B cell (primary cell): ENCODE measurements around the gene PEX10. TPM values are rescaled to one million over a fixed set of nuclear protein-coding genes. Genes with fewer than 3 reads are reported as not detected.

Experiments used
- ATAC-seq: fragments of 200-7000 bp; cut with Tn5 transposase; one replicate; pipeline ENCODE4 v1.10.0; 2021; ENCODE audit warnings: low read depth, mild to moderate bottlenecking, moderate number of reproducible peaks, moderate library complexity
- CTCF ChIA-PET: fragments of 350-600 bp; sonication (Branson Sonifier 250); formaldehyde crosslinking; loops from one replicate; lab custom pipeline; 2021; ENCODE audit warnings: antibody characterized with exemption, inconsistent platforms; lab: Charles Lee
- POLR2A ChIA-PET: fragments of 350-600 bp; sonication (Branson Sonifier 250); formaldehyde crosslinking; loops from one replicate; lab custom pipeline; 2021; ENCODE audit warnings: antibody characterized with exemption; lab: Charles Lee
- DNase-seq: peaks from one replicate; pipeline ENCODE4 v3.0.0; 2013
- H2AFZ ChIP-seq: 2 replicates; pipeline ENCODE4 v1.6.1; 2012; ENCODE audit warnings: mild to moderate bottlenecking, low read depth, low read length; ENCODE audit not compliant: insufficient read depth, poor library complexity, severe bottlenecking
- H3K27ac ChIP-seq, 2 donors: 1 replicate in 1 of 2; 2 replicates in 1 of 2; pipeline ENCODE4 v1.5.1; 2012 to 2013; ENCODE audit warnings: low read length in 2 of 2, mild to moderate bottlenecking in 2 of 2, moderate library complexity in 1 of 2
- H3K27me3 ChIP-seq, 4 experiments: fragments of 200-600 bp in 1 of 4; sonication (generic) in 1 of 4; replicated peaks in 1 of 4; 1 replicate in 2 of 4; 2 replicates in 2 of 4; pipeline versions ENCODE4 v1.6.1 to v1.7.0; 2013 to 2016; ENCODE audit warnings: low read length in 3 of 4, mild to moderate bottlenecking in 2 of 4, mixed read lengths in 1 of 4, moderate library complexity in 1 of 4; ENCODE audit not compliant: insufficient read depth in 4 of 4, control insufficient read depth in 3 of 4; ENCODE audit errors: control extremely low read depth in 1 of 4
- H3K36me3 ChIP-seq, 2 experiments: replicated peaks in 1 of 2; 1 replicate in 1 of 2; 2 replicates in 1 of 2; pipeline versions ENCODE4 v1.6.1 to v1.7.1; 2013; ENCODE audit warnings: low read length in 1 of 2; ENCODE audit not compliant: insufficient read depth in 2 of 2, control insufficient read depth in 1 of 2; ENCODE audit errors: control extremely low read depth in 1 of 2, extremely low read depth in 1 of 2
- H3K4me1 ChIP-seq, 2 donors: fragments of 200-600 bp in 1 of 2; sonication (generic) in 1 of 2; 1 replicate in 1 of 2; 2 replicates in 1 of 2; pipeline versions ENCODE4 v1.5.1 to v1.6.1; 2013 to 2017; ENCODE audit warnings: low read length in 2 of 2; ENCODE audit not compliant: control insufficient read depth in 2 of 2, insufficient read depth in 2 of 2
- H3K4me2 ChIP-seq: replicated peaks from 2 replicates; pipeline ENCODE3; 2012; ENCODE audit warnings: mild to moderate bottlenecking, low read depth, low read length; ENCODE audit not compliant: poor library complexity, severe bottlenecking
- H3K4me3 ChIP-seq, 5 experiments: fragments of 200-600 bp in 1 of 5; sonication (generic) in 1 of 5; 1 replicate in 3 of 5; 2 replicates in 2 of 5; pipeline versions ENCODE4 v1.5.1 to v1.7.0; 2011 to 2016; ENCODE audit warnings: low read length in 4 of 5, mild to moderate bottlenecking in 4 of 5, low read depth in 2 of 5, control low read depth in 1 of 5, moderate library complexity in 1 of 5; ENCODE audit not compliant: insufficient read depth in 1 of 5; ENCODE audit errors: control extremely low read depth in 1 of 5, extremely low read depth in 1 of 5
- H3K79me2 ChIP-seq: fragments of 200-600 bp; sonication (generic); one replicate; pipeline ENCODE4 v1.6.0; 2016; ENCODE audit warnings: low read length; ENCODE audit not compliant: control insufficient read depth, insufficient read depth
- H3K9ac ChIP-seq: fragments of 200-600 bp; sonication (generic); 2 replicates; pipeline ENCODE4 v1.6.1; 2017; ENCODE audit warnings: mild to moderate bottlenecking, low read length, moderate library complexity
- H3K9me3 ChIP-seq, 3 donors: one replicate each; pipeline versions ENCODE4 v1.6.1 to v1.7.1; 2013; ENCODE audit warnings: low read length in 2 of 3; ENCODE audit not compliant: control insufficient read depth in 2 of 3, insufficient read depth in 1 of 3; ENCODE audit errors: control extremely low read depth in 1 of 3
- H4K20me1 ChIP-seq: 2 replicates; pipeline ENCODE4 v1.6.0; 2012; ENCODE audit warnings: mild to moderate bottlenecking, low read length; ENCODE audit not compliant: insufficient read depth, control insufficient read depth, poor library complexity, severe bottlenecking
- H3K27ac Mint-ChIP-seq: one replicate; pipeline ENCODE4 v1.8.0; 2021; ENCODE audit warnings: mixed read lengths
- H3K27me3 Mint-ChIP-seq: one replicate; pipeline ENCODE4 v1.8.0; 2021; ENCODE audit warnings: mixed read lengths
- H3K4me1 Mint-ChIP-seq: one replicate; pipeline ENCODE4 v1.8.0; 2021; ENCODE audit warnings: mixed read lengths
- H3K4me3 Mint-ChIP-seq: one replicate; pipeline ENCODE4 v1.8.0; 2021; ENCODE audit warnings: mixed read lengths
- H3K9me3 Mint-ChIP-seq: one replicate; pipeline ENCODE4 v1.8.0; 2022; ENCODE audit warnings: mixed read lengths; ENCODE audit not compliant: insufficient read depth
- EZH2 ChIP-seq: IDR thresholded peaks from 2 replicates; pipeline ENCODE4 v1.6.1; 2012; ENCODE audit warnings: borderline replicate concordance, low read depth, mild to moderate bottlenecking, moderate library complexity, low read length; ENCODE audit not compliant: insufficient read depth, poor library complexity, severe bottlenecking
- WGBS: methylation state at CpG from one replicate; pipeline ENCODE4 v1.1.5; 2013; ENCODE audit warnings: missing lambda C conversion rate; ENCODE audit not compliant: insufficient coverage; 5-methylcytosine and 5-hydroxymethylcytosine counted together
- intact Hi-C: fragments of 100-400 bp; cut with micrococcal nuclease; formaldehyde crosslinking; loops from one replicate; pipeline ENCODE4 v1.10.0; 2022
- polyA plus RNA-seq: library from polyadenylated mRNA; depleted of rRNA; stranded (reverse); fragments of >200 nt; gene quantifications from 2 replicates; pipeline ENCODE4 v1.2.3, GENCODE V29; 2012
- total RNA-seq, 2 donors: library from RNA; stranded (reverse); fragments of 120-200 nt in 1 of 2; gene quantifications; 1 replicate in 1 of 2; 2 replicates in 1 of 2; pipeline versions ENCODE4 v1.2.3 to v1.2.4, GENCODE V29; 2013 to 2022
- TF ChIP-seq, protein P1 (sequence below): fragments of 200-600 bp; IDR thresholded peaks from one replicate; pipeline ENCODE4 v1.8.0; 2022; ENCODE audit warnings: antibody characterized with exemption, mild to moderate bottlenecking

The PEX10 gene
- total and polyA plus RNA-seq, 2 donors (not counting 1 experiment from before 2014, with no cell fraction given), result 13.5 to 18.4 TPM

DNA sequence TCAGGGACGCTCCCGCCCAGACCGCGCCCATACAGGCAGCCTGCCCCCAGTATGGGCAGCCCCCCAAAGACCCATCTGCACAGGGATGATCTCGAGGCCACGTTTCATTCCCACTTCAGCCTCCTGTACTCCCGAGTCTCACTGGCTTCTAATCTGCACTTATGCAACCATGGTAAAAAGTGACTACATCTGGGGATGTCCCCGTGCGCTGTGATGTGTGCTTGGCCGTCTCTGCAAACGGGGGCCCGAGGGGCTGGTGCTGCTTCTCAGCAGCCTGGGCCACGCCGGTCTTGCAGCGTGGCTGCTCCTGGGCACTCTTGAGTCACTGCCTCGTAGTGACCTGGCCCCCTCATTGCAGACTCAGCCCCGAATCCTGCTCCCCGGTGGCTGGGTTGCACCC, 46.3 kb upstream of the PEX10 start:
- Histone ChIP-seq H3K4me2 (no peak overlapping the region), H3K36me3 (no peaks in the 10 kb centered on the region), H3K79me2 (no peaks in the 10 kb centered on the region), H3K4me3 (no peak overlapping the region), H3K9me3 (no peaks in the 10 kb centered on the region), H3K4me1 (no peaks in the 10 kb centered on the region), H4K20me1 (no peaks in the 10 kb centered on the region), H3K27me3 (peaks cover 0 to 5% (median 0%) of the 10 kb centered on the region in 4 experiments), H3K9ac (no peak overlapping the region), H2AFZ (no peak overlapping the region), H3K27ac (no peak overlapping the region)
- no peak overlapping the region for H3K27ac Mint-ChIP-seq
- no peak overlapping the region for H3K4me3 Mint-ChIP-seq
- ChIA-PET POLR2A (no interaction called here), CTCF (no interaction called here)
- DNase-seq, result no peak
- TF ChIP-seq, protein P1, sequence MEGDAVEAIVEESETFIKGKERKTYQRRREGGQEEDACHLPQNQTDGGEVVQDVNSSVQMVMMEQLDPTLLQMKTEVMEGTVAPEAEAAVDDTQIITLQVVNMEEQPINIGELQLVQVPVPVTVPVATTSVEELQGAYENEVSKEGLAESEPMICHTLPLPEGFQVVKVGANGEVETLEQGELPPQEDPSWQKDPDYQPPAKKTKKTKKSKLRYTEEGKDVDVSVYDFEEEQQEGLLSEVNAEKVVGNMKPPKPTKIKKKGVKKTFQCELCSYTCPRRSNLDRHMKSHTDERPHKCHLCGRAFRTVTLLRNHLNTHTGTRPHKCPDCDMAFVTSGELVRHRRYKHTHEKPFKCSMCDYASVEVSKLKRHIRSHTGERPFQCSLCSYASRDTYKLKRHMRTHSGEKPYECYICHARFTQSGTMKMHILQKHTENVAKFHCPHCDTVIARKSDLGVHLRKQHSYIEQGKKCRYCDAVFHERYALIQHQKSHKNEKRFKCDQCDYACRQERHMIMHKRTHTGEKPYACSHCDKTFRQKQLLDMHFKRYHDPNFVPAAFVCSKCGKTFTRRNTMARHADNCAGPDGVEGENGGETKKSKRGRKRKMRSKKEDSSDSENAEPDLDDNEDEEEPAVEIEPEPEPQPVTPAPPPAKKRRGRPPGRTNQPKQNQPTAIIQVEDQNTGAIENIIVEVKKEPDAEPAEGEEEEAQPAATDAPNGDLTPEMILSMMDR, result no peak
- TF ChIP-seq EZH2, result no peak
- H3K9me3 Mint-ChIP-seq, result no peaks in the 10 kb centered on the region
- intact Hi-C loops, result no loop called here
- H3K4me1 Mint-ChIP-seq, result no peaks in the 10 kb centered on the region
- WGBS, result 84% methylated on average over 18 of the region's 18 CpGs
- no peak for ATAC-seq
- H3K27me3 Mint-ChIP-seq, result peaks cover 4% of the 10 kb centered on the region

- Histone ChIP-seq H3K36me3 (no peaks in the 10 kb centered on the region), H3K27ac (no peak overlapping the region), H3K4me1 (no peaks in the 10 kb centered on the region), H3K27me3 (peaks cover 0 to 2% (median 0%) of the 10 kb centered on the region in 4 experiments), H3K9me3 (no peaks in the 10 kb centered on the region), H4K20me1 (no peaks in the 10 kb centered on the region), H3K4me2 (no peak overlapping the region), H3K79me2 (no peaks in the 10 kb centered on the region), H3K9ac (no peak overlapping the region), H2AFZ (no peak overlapping the region), H3K4me3 (no peak overlapping the region)
- Mint-ChIP-seq H3K27ac (no peak overlapping the region), H3K4me3 (no peak overlapping the region), H3K27me3 (peaks cover 4% of the 10 kb centered on the region), H3K4me1 (no peaks in the 10 kb centered on the region), H3K9me3 (no peaks in the 10 kb centered on the region)
- no peak for TF ChIP-seq EZH2
- TF ChIP-seq, protein P1, result no peak
- ChIA-PET CTCF (no interaction called here), POLR2A (no interaction called here)
- DNase-seq, result no peak
- 80% methylated on average over 17 of the region's 17 CpGs for WGBS
- intact Hi-C loops, result no loop called here
- no peak for ATAC-seq
These were observed 45.1 kb upstream of the PEX10 start for GRCh38 chr1:2457444-2457843.
